ENCODE measurements around the gene TPM1. TPM values are rescaled to one million over a fixed set of nuclear protein-coding genes. Genes with fewer than 3 reads are reported as not detected.

Gene TPM1
- total RNA-seq, 1 experiment from 2014 or later = 298 TPM

DNA sequence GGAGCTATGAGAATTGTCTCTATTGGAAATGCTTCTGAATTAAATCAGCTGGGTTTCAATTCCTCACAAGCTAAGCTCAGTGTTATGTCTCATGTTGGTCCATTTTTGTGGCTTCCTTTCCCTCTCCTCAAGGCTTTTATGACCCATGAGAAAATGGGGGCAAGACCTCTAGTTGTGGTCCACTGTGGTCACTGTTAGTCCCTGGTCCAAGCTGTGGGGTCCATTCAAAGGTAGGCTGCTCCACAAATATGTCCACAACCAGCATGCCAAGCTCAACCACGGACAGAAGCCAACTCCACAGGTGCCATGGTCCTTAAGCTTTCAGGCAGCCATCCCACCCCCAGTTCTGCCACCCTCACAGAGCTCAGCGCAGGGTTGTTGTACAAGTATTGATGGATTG lies 14.9 kb upstream of the TPM1 start:
- intact Hi-C loops (cut with micrococcal nuclease; ENCODE audit: unreplicated experiment) (no loop called here), in situ Hi-C loops (cut with HindIII; ENCODE audit: low pct_unique_long_range_greater_than_20kb, low sequenced_read_pairs) (no loop called here)
- CTCF ChIA-PET = no interaction called here
- no peaks in the 10 kb centered on the region for H3K36me3 ChIP-seq (ENCODE audit: control insufficient read depth, insufficient read depth, low read length)
- BruUV-seq (replicated peaks) = no TSS peak
- TF ChIP-seq SIN3A (IDR thresholded peaks at IDR 0.05; ENCODE audit: borderline replicate concordance, insufficient read depth, low read depth, low read length) (no peak), CTCF (IDR thresholded peaks at IDR 0.05) (no peak), TCF7L2 (IDR thresholded peaks at IDR 0.05; ENCODE audit: low read depth, low read length) (no peak), POLR2AphosphoS5 (IDR thresholded peaks at IDR 0.05; ENCODE audit: low read depth, low read length) (no peak)
- TF ChIP-seq, protein P1, sequence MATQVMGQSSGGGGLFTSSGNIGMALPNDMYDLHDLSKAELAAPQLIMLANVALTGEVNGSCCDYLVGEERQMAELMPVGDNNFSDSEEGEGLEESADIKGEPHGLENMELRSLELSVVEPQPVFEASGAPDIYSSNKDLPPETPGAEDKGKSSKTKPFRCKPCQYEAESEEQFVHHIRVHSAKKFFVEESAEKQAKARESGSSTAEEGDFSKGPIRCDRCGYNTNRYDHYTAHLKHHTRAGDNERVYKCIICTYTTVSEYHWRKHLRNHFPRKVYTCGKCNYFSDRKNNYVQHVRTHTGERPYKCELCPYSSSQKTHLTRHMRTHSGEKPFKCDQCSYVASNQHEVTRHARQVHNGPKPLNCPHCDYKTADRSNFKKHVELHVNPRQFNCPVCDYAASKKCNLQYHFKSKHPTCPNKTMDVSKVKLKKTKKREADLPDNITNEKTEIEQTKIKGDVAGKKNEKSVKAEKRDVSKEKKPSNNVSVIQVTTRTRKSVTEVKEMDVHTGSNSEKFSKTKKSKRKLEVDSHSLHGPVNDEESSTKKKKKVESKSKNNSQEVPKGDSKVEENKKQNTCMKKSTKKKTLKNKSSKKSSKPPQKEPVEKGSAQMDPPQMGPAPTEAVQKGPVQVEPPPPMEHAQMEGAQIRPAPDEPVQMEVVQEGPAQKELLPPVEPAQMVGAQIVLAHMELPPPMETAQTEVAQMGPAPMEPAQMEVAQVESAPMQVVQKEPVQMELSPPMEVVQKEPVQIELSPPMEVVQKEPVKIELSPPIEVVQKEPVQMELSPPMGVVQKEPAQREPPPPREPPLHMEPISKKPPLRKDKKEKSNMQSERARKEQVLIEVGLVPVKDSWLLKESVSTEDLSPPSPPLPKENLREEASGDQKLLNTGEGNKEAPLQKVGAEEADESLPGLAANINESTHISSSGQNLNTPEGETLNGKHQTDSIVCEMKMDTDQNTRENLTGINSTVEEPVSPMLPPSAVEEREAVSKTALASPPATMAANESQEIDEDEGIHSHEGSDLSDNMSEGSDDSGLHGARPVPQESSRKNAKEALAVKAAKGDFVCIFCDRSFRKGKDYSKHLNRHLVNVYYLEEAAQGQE (IDR thresholded peaks at IDR 0.05; ENCODE audit: insufficient read depth in 1 of 2, low read depth in 2 of 2, low read length in 1 of 2) = no peak
- DNase-seq (ENCODE audit: low read depth, low spot score) (no peak), ATAC-seq (no peak)
- H3K27ac ChIP-seq (ENCODE audit: low read length) = no peak overlapping the region
- no peaks in the 10 kb centered on the region for H3K4me1 ChIP-seq (ENCODE audit: control insufficient read depth, insufficient read depth, low read length)
- no peaks in the 10 kb centered on the region for H3K9me3 ChIP-seq (ENCODE audit: control insufficient read depth, insufficient read depth, low read depth, low read length)
- no peaks in the 10 kb centered on the region for H3K27me3 ChIP-seq (ENCODE audit: control insufficient read depth, insufficient read depth, low read length)
- POLR2A ChIA-PET = no interaction called here
- no peak overlapping the region for H3K4me3 ChIP-seq (ENCODE audit: low read depth in 2 of 2, low read length in 2 of 2)

DNA sequence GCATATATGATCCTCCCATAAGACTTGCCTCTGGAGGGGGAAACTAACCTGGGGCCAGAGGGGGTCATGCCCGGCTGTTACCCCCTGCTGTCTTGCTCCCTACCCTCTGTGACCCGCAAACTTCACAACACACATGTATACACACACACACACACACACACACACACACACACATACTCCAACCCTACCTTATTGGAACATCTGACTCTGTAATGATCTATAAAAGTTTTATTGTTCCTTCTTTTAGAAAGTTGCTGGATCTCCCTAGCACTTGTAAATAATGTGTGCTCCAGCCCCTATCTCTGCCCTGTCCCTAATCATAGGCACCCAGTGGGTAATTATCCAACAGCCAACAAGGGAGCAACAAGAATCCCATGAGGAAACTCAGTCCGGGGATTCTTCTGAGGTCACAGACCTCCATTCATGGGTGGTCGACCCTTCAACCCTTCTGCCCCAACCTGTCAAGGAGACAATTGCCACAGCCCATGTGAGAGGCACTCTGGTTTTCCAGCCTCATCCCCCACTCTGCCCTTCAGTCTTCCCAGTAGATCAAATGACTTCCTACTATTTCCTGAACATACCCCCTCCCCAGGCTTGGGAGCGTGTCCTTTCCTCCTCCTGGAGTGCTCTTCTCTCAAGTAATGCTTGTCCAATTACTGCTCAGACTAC lies 14.0 kb upstream of the TPM1 start:
- POLR2A ChIA-PET = no interaction called here
- ATAC-seq = no peak
- H3K27me3 ChIP-seq (ENCODE audit: control insufficient read depth, insufficient read depth, low read length) = no peaks in the 10 kb centered on the region
- CTCF ChIA-PET = no interaction called here
- H3K27ac ChIP-seq (ENCODE audit: low read length) = no peak overlapping the region
- no peak for TF ChIP-seq CTCF (IDR thresholded peaks at IDR 0.05)
- H3K36me3 ChIP-seq (ENCODE audit: control insufficient read depth, insufficient read depth, low read length) = no peaks in the 10 kb centered on the region
- no peak for DNase-seq (ENCODE audit: low read depth, low spot score)
- no peaks in the 10 kb centered on the region for H3K9me3 ChIP-seq (ENCODE audit: control insufficient read depth, insufficient read depth, low read depth, low read length)
- intact Hi-C loops (cut with micrococcal nuclease; ENCODE audit: unreplicated experiment) (no loop called here), in situ Hi-C loops (cut with HindIII; ENCODE audit: low pct_unique_long_range_greater_than_20kb, low sequenced_read_pairs) (no loop called here)
- no peaks in the 10 kb centered on the region for H3K4me1 ChIP-seq (ENCODE audit: control insufficient read depth, insufficient read depth, low read length)
- no peak overlapping the region for H3K4me3 ChIP-seq (ENCODE audit: low read depth in 2 of 2, low read length in 2 of 2)
- BruUV-seq (replicated peaks) = no TSS peak

Data from Panc1 (cell line).